BE2C (cell line): ENCODE data around the gene ZNF385B.

Experiments
- DNase-seq: peaks from one replicate; pipeline ENCODE4 v3.0.0-alpha.2; 2020
- H3K27me3 ChIP-seq: fragments of 250-450 bp; sonication (Bioruptor Pico); 2 replicates; pipeline ENCODE4 v1.5.1; 2020; ENCODE audit warnings: mild to moderate bottlenecking
- H3K36me3 ChIP-seq: fragments of 250-450 bp; sonication (Bioruptor Pico); 2 replicates; pipeline ENCODE4 v1.5.1; 2020; ENCODE audit warnings: mild to moderate bottlenecking
- H3K4me1 ChIP-seq: fragments of 250-450 bp; sonication (Bioruptor Pico); 2 replicates; pipeline ENCODE4 v1.5.1; 2020
- H3K4me3 ChIP-seq: 2 replicates; pipeline ENCODE4 v1.5.1; 2011; ENCODE audit warnings: low read depth, low read length
- H3K9me3 ChIP-seq: fragments of 250-450 bp; sonication (Bioruptor Pico); 2 replicates; pipeline ENCODE4 v1.5.1; 2020
- TF ChIP-seq, protein P1 (sequence below): IDR thresholded peaks from 2 replicates; pipeline ENCODE4 v1.5.1; 2012; ENCODE audit warnings: mild to moderate bottlenecking, low read depth, low read length

The ZNF385B gene

DNA sequence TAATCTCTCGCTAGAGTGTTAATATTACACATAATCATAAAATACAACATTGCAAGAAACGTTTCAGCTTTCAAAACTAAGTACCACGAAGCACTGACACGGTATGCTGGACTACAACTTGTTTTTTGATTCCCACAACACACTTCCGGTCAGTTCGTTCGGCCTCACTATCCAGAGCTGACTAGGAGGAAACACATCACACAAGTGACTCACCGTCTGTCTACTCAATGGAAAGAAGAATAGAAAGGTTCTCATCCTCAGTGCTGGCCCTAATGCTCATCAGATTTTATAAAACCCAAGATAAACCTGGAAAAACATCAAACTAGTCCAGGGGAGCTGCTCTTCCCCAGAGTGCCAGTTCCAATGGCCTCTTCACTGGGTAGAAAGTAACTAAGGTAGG, 42.9 kb downstream of the ZNF385B start:
- H3K9me3 ChIP-seq, result no peaks in the 10 kb centered on the region
- DNase-seq, result no peak
- no peaks in the 10 kb centered on the region for H3K27me3 ChIP-seq
- TF ChIP-seq, protein P1, sequence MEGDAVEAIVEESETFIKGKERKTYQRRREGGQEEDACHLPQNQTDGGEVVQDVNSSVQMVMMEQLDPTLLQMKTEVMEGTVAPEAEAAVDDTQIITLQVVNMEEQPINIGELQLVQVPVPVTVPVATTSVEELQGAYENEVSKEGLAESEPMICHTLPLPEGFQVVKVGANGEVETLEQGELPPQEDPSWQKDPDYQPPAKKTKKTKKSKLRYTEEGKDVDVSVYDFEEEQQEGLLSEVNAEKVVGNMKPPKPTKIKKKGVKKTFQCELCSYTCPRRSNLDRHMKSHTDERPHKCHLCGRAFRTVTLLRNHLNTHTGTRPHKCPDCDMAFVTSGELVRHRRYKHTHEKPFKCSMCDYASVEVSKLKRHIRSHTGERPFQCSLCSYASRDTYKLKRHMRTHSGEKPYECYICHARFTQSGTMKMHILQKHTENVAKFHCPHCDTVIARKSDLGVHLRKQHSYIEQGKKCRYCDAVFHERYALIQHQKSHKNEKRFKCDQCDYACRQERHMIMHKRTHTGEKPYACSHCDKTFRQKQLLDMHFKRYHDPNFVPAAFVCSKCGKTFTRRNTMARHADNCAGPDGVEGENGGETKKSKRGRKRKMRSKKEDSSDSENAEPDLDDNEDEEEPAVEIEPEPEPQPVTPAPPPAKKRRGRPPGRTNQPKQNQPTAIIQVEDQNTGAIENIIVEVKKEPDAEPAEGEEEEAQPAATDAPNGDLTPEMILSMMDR, result no peak
- no peaks in the 10 kb centered on the region for H3K36me3 ChIP-seq
- H3K4me3 ChIP-seq, result no peak overlapping the region
- H3K4me1 ChIP-seq, result no peaks in the 10 kb centered on the region

GRCh38 chr2:179817181-179817841, 44.1 kb downstream of the ZNF385B start:
- TF ChIP-seq, protein P1, result no peak
- Histone ChIP-seq H3K9me3 (no peaks in the 10 kb centered on the region), H3K4me1 (no peaks in the 10 kb centered on the region), H3K4me3 (no peak overlapping the region), H3K27me3 (no peaks in the 10 kb centered on the region), H3K36me3 (no peaks in the 10 kb centered on the region)
- no peak for DNase-seq

DNA sequence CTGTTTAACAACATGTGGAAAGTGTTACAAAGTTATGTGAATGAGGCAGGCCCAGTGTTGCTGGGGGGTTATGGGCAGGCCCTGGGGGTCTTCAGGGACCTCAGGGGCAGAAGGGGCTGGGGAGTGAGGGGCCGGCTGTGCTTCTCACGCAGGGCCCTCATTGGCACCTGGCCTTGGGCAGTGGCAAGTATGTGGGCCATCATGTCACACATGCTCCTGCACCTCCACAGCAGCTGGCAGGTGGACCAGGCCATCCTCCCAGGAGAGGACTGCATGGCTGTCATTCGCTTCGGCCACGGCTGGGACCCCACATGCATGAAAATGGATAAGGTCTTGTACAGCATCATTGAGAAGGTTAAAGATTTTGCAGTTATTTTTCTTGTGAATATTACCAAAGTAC, 47.4 kb downstream of the ZNF385B start:
- H3K27me3 ChIP-seq, result no peaks in the 10 kb centered on the region
- no peak overlapping the region for H3K4me3 ChIP-seq
- no peaks in the 10 kb centered on the region for H3K9me3 ChIP-seq
- H3K4me1 ChIP-seq, result no peaks in the 10 kb centered on the region
- TF ChIP-seq, protein P1, result no peak
- no peak for DNase-seq
- H3K36me3 ChIP-seq, result no peaks in the 10 kb centered on the region

- no peaks in the 10 kb centered on the region for H3K36me3 ChIP-seq
- no peak overlapping the region for H3K4me3 ChIP-seq
- no peaks in the 10 kb centered on the region for H3K9me3 ChIP-seq
- TF ChIP-seq, protein P1, result no peak
- H3K27me3 ChIP-seq, result no peaks in the 10 kb centered on the region
- H3K4me1 ChIP-seq, result no peaks in the 10 kb centered on the region
- no peak for DNase-seq
Measured at GRCh38 chr2:179812501-179812900, 48.9 kb downstream of the ZNF385B start.

DNA sequence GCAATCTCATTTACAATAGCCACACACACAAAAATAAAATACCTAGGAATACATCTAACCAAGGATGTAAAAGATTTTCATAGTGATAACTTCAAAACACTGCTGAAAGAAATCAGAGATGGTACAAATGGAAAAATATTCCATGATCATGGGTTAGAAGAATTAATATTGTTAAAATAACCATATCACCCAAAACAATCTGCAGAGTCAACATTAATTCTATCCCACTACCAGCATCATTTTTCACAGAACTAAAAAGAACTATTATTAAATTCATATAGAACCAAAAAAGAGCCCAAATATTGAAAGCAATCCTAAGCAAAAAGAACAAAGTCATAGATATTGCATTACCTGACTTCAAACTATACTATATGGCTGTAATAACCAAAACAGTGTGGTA, 50.4 kb downstream of the ZNF385B start:
- Histone ChIP-seq H3K9me3 (no peaks in the 10 kb centered on the region), H3K36me3 (no peaks in the 10 kb centered on the region), H3K4me3 (no peak overlapping the region), H3K27me3 (no peaks in the 10 kb centered on the region), H3K4me1 (no peaks in the 10 kb centered on the region)
- DNase-seq, result no peak
- TF ChIP-seq, protein P1, result no peak

DNA sequence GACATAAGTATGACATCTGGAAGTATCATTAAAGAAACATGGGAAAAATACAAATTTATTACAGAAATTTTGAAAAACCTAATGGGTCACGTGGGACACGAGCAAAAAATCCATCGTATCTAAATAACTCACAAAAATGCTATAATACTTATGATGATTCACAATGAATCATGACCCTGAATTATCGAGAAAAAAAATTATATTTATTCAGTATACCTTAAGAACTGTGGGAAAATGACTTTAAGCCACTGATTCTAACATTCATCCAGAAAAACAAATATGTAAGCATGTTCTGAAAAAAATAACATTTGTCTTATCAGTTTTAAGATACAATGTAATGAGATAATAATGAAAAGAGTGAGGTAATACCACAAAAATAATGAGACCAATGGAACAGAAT, 51.8 kb downstream of the ZNF385B start:
- no peak for DNase-seq
- H3K36me3 ChIP-seq, result no peaks in the 10 kb centered on the region
- TF ChIP-seq, protein P1, result no peak
- no peaks in the 10 kb centered on the region for H3K27me3 ChIP-seq
- no peaks in the 10 kb centered on the region for H3K9me3 ChIP-seq
- H3K4me1 ChIP-seq, result no peaks in the 10 kb centered on the region
- no peak overlapping the region for H3K4me3 ChIP-seq
